Stimulated activated memory B cell treated with anti-CD40 and anti-IgM and Interleukin-4, amounts not matched to agents 10 μg/mL and 1 μg/mL and 100 μg/mL, for 72 hours (primary cell): Measurements from ENCODE around the gene ADD2.
A peak's percentile ranks its signal among the peaks of the same experiment; 100 is the strongest.
"Not testable (repeated sequence)": the region's sequence is repeated elsewhere in the genome, so short reads cannot be mapped to it uniquely, and the experiment has no call there.

Source experiments
- ATAC-seq: fragments of 150-1000 bp; cut with Tn5 transposase; 2 replicates; pipeline ENCODE4 v1.10.0; 2021
- H3K27ac Mint-ChIP-seq: one replicate; pipeline ENCODE4 v1.8.0; 2022; ENCODE audit warnings: mild to moderate bottlenecking, mixed read lengths
- H3K27me3 Mint-ChIP-seq: one replicate; pipeline ENCODE4 v1.8.0; 2022; ENCODE audit warnings: mixed read lengths
- H3K36me3 Mint-ChIP-seq: one replicate; pipeline ENCODE4 v1.8.0; 2022; ENCODE audit warnings: mixed read lengths
- H3K4me1 Mint-ChIP-seq: one replicate; pipeline ENCODE4 v1.8.0; 2022; ENCODE audit warnings: mixed read lengths
- H3K4me3 Mint-ChIP-seq: one replicate; pipeline ENCODE4 v1.8.0; 2022; ENCODE audit warnings: mild to moderate bottlenecking, moderate library complexity, mixed read lengths
- H3K9me3 Mint-ChIP-seq: one replicate; pipeline ENCODE4 v1.8.0; 2022; ENCODE audit warnings: mixed read lengths

Gene ADD2

GRCh38 chr2:70648961-70649360, 119.0 kb downstream of the ADD2 start:
- Mint-ChIP-seq H3K4me1 (no peaks in the 10 kb centered on the region), H3K27me3 (peaks cover 24% of the 10 kb centered on the region), H3K9me3 (peaks cover 5% of the 10 kb centered on the region), H3K4me3 (no peak overlapping the region), H3K27ac (no peak overlapping the region), H3K36me3 (no peaks in the 10 kb centered on the region)
- no peak for ATAC-seq

GRCh38 chr2:70647873-70648481, 120.0 kb downstream of the ADD2 start:
- Mint-ChIP-seq H3K4me3 (no peak overlapping the region), H3K36me3 (no peaks in the 10 kb centered on the region), H3K4me1 (no peaks in the 10 kb centered on the region), H3K9me3 (peaks cover 5% of the 10 kb centered on the region), H3K27ac (no peak overlapping the region), H3K27me3 (peaks cover 21% of the 10 kb centered on the region)
- ATAC-seq: peak; percentile 80

- H3K27me3 Mint-ChIP-seq: peaks cover 17% of the 10 kb centered on the region
- no peak for ATAC-seq
- H3K9me3 Mint-ChIP-seq: no peaks in the 10 kb centered on the region
- H3K36me3 Mint-ChIP-seq: no peaks in the 10 kb centered on the region
- no peak overlapping the region for H3K4me3 Mint-ChIP-seq
- no peaks in the 10 kb centered on the region for H3K4me1 Mint-ChIP-seq
- no peak overlapping the region for H3K27ac Mint-ChIP-seq
These were observed 121.6 kb downstream of the ADD2 start for GRCh38 chr2:70646420-70646818.

- no peak overlapping the region for H3K27ac Mint-ChIP-seq
- no peaks in the 10 kb centered on the region for H3K36me3 Mint-ChIP-seq
- no peaks in the 10 kb centered on the region for H3K9me3 Mint-ChIP-seq
- H3K4me3 Mint-ChIP-seq: no peak overlapping the region
- H3K27me3 Mint-ChIP-seq: peaks cover 17% of the 10 kb centered on the region
- no peaks in the 10 kb centered on the region for H3K4me1 Mint-ChIP-seq
- no peak for ATAC-seq
These were observed 122.1 kb downstream of the ADD2 start for GRCh38 chr2:70645733-70646419.

GRCh38 chr2:70643715-70644114, 124.3 kb downstream of the ADD2 start:
- Mint-ChIP-seq H3K36me3 (no peaks in the 10 kb centered on the region), H3K4me1 (no peaks in the 10 kb centered on the region), H3K27me3 (peaks cover 23% of the 10 kb centered on the region), H3K27ac (no peak overlapping the region), H3K9me3 (peaks cover under 1% of the 10 kb centered on the region), H3K4me3 (no peak overlapping the region)
- no peak for ATAC-seq

GRCh38 chr2:70641263-70641784, 126.7 kb downstream of the ADD2 start:
- Mint-ChIP-seq H3K27ac (no peak overlapping the region), H3K9me3 (peaks cover 7% of the 10 kb centered on the region), H3K4me3 (no peak overlapping the region), H3K4me1 (no peaks in the 10 kb centered on the region), H3K27me3 (peaks cover 43% of the 10 kb centered on the region), H3K36me3 (no peaks in the 10 kb centered on the region)
- ATAC-seq: no peak

- Mint-ChIP-seq H3K27me3 (peaks cover 43% of the 10 kb centered on the region), H3K4me3 (no peak overlapping the region), H3K27ac (no peak overlapping the region), H3K36me3 (no peaks in the 10 kb centered on the region), H3K4me1 (no peaks in the 10 kb centered on the region), H3K9me3 (peaks cover 7% of the 10 kb centered on the region)
- no peak for ATAC-seq
These were observed 128.1 kb downstream of the ADD2 start for GRCh38 chr2:70639841-70640436.

- peaks cover 7% of the 10 kb centered on the region for H3K9me3 Mint-ChIP-seq
- H3K27me3 Mint-ChIP-seq: peaks cover 46% of the 10 kb centered on the region
- H3K4me3 Mint-ChIP-seq: no peak overlapping the region
- no peaks in the 10 kb centered on the region for H3K4me1 Mint-ChIP-seq
- no peak for ATAC-seq
- no peaks in the 10 kb centered on the region for H3K36me3 Mint-ChIP-seq
- H3K27ac Mint-ChIP-seq: no peak overlapping the region
These were observed 129.4 kb downstream of the ADD2 start for GRCh38 chr2:70638561-70638960.

GRCh38 chr2:70633508-70633907, 134.5 kb downstream of the ADD2 start:
- H3K27me3 Mint-ChIP-seq: peaks cover 61% of the 10 kb centered on the region
- H3K9me3 Mint-ChIP-seq: peaks cover 11% of the 10 kb centered on the region
- H3K4me3 Mint-ChIP-seq: no peak overlapping the region
- no peak overlapping the region for H3K27ac Mint-ChIP-seq
- H3K36me3 Mint-ChIP-seq: peaks cover 6% of the 10 kb centered on the region
- H3K4me1 Mint-ChIP-seq: no peaks in the 10 kb centered on the region
- ATAC-seq: no peak

GRCh38 chr2:70632966-70633365, 135.0 kb downstream of the ADD2 start:
- no peak for ATAC-seq
- Mint-ChIP-seq H3K4me3 (no peak overlapping the region), H3K36me3 (peaks cover 6% of the 10 kb centered on the region), H3K27me3 (peaks cover 56% of the 10 kb centered on the region), H3K4me1 (no peaks in the 10 kb centered on the region), H3K27ac (no peak overlapping the region), H3K9me3 (peaks cover 7% of the 10 kb centered on the region)

- Mint-ChIP-seq H3K27ac (no peak overlapping the region), H3K9me3 (peaks cover 7% of the 10 kb centered on the region), H3K4me3 (no peak overlapping the region), H3K4me1 (no peaks in the 10 kb centered on the region), H3K36me3 (peaks cover 6% of the 10 kb centered on the region), H3K27me3 (peaks cover 54% of the 10 kb centered on the region)
- no peak for ATAC-seq
These were observed 135.6 kb downstream of the ADD2 start for GRCh38 chr2:70632388-70632787.

GRCh38 chr2:70630761-70631160, 137.2 kb downstream of the ADD2 start:
- H3K9me3 Mint-ChIP-seq: peaks cover 7% of the 10 kb centered on the region
- ATAC-seq: no peak
- peaks cover 43% of the 10 kb centered on the region for H3K27me3 Mint-ChIP-seq
- H3K36me3 Mint-ChIP-seq: peaks cover 6% of the 10 kb centered on the region
- no peak overlapping the region for H3K27ac Mint-ChIP-seq
- no peak overlapping the region for H3K4me3 Mint-ChIP-seq
- H3K4me1 Mint-ChIP-seq: no peaks in the 10 kb centered on the region

- H3K27ac Mint-ChIP-seq: no peak overlapping the region
- no peak for ATAC-seq
- H3K9me3 Mint-ChIP-seq: peaks cover 2% of the 10 kb centered on the region
- H3K4me3 Mint-ChIP-seq: no peak overlapping the region
- H3K4me1 Mint-ChIP-seq: no peaks in the 10 kb centered on the region
- H3K36me3 Mint-ChIP-seq: no peaks in the 10 kb centered on the region
- H3K27me3 Mint-ChIP-seq: peaks cover 29% of the 10 kb centered on the region
These were observed 140.6 kb downstream of the ADD2 start for GRCh38 chr2:70627211-70627898.

- H3K9me3 Mint-ChIP-seq: no peaks in the 10 kb centered on the region
- H3K27ac Mint-ChIP-seq: no peak overlapping the region
- peaks cover 20% of the 10 kb centered on the region for H3K27me3 Mint-ChIP-seq
- H3K4me3 Mint-ChIP-seq: no peak overlapping the region
- H3K36me3 Mint-ChIP-seq: no peaks in the 10 kb centered on the region
- no peaks in the 10 kb centered on the region for H3K4me1 Mint-ChIP-seq
- ATAC-seq: no peak
These were observed 141.6 kb downstream of the ADD2 start for GRCh38 chr2:70626254-70626990.

- H3K27me3 Mint-ChIP-seq, H3K4me3 Mint-ChIP-seq, ATAC-seq, H3K9me3 Mint-ChIP-seq, H3K27ac Mint-ChIP-seq, H3K4me1 Mint-ChIP-seq, H3K36me3 Mint-ChIP-seq: not testable (repeated sequence)
These were observed 146.5 kb downstream of the ADD2 start for GRCh38 chr2:70621536-70621935.
